Measurements from ENCODE around the gene GPR87.

Gene GPR87, protein sequence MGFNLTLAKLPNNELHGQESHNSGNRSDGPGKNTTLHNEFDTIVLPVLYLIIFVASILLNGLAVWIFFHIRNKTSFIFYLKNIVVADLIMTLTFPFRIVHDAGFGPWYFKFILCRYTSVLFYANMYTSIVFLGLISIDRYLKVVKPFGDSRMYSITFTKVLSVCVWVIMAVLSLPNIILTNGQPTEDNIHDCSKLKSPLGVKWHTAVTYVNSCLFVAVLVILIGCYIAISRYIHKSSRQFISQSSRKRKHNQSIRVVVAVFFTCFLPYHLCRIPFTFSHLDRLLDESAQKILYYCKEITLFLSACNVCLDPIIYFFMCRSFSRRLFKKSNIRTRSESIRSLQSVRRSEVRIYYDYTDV

DNA sequence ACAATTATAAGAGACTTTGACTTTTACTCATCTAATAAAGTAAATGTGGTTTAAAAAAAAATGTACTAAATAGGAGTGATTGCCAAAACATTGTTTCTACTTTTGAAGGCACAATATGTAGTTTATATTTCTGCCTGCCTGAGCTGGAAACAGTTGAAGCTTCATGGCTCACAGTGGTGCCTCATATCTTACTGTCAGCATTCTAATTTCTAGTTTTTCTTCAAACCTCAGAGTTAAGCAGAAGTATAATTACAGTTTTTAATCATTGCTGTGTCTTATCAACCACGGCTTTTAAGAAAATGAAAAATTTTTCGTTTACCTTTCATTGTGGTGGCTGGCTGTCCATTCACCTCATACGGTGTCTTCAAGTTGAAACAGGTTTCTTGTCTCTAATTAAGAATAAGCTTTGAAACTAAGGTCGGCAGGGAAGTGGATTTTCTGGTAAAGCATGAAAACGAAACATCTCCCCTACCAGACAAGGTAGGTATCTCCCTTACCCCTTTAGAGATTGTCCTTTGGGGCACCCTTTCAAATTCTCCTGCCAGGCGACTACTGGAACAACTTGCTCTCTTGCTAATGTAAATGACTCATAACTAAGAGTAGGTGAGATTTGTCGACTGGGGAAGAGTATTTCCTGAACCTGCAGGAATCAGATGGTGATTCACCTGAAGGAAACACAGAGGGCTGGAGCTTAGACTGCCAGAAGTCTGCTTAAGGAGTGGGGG lies at the start of gene GPR87:
GPR87 (minus strand) TSS at position 554 of the 725 bp plus-strand sequence. CDS start 16,720 bp downstream, outside the sequence.
- DNase-seq = no peak

DNA sequence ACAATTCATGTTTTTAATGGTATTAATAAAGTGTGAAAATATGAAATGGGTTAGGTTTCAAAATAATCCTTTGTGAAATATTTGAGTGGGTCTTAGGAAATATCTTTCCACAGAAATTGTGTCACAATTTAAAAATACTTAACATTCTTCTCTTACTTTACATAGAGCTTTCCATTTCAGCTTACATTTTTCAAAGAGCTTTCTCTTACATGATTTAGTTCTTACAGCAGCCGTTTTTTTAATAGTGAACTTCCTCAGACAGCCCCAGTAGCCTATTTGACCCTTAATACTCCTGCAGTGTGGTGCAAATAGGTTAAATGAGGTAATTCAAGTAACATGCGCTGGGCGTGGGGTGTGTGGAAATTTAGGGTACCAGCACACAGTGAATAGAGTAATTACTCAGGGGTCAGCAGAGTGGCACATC lies 46.1 kb upstream of the GPR87 start:
- no peak for DNase-seq

DNA sequence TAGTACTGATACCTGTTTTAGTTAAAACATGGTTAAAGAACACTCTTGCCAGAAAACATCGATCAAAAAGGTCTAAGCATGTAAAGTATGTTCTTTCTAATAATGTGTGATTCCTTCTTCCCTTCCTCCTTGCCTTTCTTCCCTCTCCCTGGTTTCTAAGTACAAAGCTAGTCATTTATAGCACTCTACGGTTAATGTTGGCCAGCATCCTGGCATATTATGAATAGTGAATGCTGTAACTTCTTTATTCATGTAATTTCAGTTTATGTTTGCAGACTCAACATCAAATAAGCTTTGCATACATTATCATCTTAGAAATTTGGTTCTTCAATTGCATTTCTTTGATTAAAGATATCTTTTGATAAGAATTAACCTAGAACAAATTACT lies 40.8 kb upstream of the GPR87 start:
- DNase-seq = no peak

DNA sequence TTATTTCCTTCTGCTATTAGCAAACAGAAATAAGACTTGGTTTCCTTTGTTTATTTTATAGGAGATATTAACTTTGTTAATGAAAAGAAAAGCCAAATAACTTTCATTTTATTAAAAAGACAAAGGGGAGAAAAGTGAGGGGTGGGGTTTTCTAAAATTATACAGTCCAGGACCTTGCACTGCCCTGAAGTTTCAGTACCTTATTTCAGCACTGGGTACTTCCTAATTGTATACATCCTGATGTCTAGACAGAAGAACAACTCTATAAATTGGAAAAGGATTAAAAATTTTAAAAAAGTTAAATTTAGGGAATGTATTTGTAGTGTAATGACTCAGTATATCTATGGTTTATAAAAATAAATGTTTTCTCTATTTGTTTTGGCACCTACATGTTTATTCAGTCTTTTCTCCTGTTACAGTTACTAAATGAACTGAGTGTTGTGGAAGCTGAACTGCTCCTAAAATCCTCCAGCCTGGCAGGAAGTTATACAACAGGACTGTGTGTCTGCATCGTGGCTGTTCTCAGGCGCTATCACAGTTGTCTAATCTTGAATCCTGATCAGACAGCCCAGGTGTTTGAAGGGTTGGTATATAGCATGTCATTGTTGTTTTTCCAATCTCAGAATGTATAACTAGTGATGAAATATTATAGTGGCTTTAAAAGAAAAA lies 40.3 kb upstream of the GPR87 start:
- no peak for DNase-seq

DNA sequence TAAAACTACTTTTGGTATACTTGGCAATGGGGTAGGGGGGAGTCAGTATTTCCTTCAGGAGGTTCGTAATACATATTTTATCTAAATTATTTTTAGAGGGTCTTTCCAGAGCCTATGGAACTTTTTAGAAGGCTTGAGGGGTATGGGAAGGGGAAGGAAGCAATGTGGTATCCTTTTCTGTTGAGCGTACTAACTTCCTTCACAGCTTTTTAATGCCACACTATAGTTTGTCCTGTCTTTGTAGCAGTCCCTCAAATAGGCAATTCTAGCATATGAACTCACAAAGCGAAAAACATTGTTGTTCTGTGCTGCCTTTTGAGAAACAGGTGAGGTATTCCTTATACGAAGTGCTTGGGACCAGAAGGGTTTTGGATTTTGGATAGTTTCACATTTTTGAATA lies 35.0 kb upstream of the GPR87 start:
- DNase-seq = no peak

DNA sequence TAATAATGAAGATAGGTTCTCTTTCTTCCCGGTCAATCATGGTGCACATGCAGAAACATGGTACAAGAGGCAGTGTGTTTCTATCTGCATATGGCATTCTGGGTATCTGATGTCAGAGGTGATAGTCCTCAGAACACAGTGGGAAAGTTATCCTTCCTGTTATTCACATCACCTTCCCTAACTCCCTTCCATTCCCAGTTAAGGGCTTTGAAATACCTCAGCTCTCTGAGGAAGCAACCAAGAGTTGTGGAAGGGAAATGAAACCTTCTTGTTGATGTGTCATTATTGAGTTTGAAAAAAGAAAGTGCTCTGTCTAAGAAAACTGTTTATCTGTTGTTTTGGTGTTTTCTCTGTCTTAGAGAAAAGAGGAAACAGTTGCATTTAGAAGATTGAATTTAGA lies 34.6 kb upstream of the GPR87 start:
- DNase-seq = no peak

DNA sequence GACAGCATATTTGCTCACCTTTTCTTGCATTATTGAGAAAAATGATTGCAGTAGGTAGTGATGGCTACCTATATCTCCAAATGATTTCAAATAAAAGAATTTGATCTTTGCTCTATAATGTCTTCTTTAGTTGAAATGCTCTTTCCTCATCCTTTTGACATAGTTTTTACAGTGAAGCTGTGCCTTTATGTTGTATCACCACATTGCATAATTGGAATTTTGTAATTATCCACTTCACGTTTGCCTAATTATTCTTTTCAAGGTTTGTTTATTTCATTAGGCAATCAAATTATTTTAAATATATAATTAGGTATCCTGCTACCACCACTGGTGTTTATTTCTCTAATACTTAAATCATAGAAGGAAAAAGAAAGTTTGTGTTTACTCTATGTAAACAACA lies 34.0 kb upstream of the GPR87 start:
- DNase-seq = no peak

DNA sequence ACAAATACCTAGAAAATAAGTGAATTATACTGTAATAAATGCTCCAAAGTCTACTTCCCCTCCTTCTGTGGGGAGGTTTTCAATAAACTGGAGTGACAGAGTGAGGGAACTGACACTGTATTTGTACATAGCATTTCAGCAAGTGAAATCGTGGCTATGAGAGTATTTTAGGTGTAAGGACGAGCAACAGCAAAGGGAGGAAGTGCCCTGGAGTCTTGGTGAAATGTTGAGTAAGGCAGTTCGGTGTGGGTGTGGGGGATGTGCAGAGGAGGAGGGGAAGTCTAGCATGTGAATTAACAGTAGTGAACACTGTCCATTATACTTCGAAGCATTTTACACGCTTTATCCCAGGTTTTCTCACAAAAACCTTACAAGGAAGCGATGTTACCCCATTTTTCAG lies 30.8 kb upstream of the GPR87 start:
- no peak for DNase-seq

DNA sequence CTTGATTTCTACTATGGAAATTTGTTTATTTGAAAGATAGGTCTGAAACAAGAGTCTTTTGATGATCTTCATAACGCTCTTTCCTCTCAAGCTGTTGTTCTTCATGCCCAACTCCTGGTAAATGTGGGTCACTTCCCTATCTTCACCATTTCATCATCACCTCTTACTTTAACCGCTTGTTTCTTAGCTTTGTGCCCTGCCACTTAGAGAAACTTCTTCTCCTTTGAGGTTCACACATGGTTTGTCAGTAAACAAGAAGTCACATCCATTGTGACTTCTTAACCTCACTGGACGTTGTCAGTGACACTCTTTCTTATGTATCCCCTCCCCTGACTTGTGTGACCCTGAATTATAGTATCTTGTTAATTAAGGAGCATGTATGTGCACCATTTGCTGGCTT lies 29.7 kb upstream of the GPR87 start:
- no peak for DNase-seq

DNA sequence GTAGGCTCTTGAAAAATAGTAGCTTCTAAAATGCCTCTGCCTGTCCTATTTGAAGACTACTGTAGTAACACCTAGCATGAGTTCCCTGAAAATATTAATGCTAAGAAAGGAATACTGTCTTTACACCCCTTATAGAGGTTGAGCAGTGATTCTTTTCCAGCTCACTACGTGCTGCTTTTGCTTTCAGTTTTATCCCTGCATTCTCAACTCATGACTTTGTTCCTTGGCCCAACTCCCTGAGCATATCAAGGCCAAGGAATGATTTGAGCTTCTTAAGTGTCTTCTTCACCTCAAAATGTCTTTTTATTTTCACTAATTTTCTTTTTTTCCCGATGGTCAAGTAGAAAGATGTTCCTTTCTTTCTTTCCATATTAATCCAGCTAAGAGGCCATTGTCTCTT lies 29.2 kb upstream of the GPR87 start:
- no peak for DNase-seq

DNA sequence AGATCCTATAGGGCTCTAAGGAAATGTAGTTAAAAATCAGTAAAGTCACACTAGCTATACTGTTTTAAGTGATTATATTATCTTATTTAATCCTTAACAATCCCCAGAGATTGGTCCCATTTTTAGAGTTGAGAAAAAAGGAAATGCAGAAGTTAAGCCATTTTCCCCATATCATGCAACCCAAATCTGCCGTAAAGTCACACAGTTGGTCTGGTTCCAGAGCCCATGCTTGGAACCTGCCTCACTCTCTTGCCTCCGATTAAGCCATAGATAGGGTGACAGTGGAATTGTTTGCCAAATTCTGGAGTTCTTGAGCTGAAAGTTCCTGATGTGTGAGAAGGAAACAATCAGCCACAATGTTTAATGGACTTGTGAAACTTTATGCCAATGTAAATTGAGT lies 15.1 kb upstream of the GPR87 start:
- no peak for DNase-seq

DNA sequence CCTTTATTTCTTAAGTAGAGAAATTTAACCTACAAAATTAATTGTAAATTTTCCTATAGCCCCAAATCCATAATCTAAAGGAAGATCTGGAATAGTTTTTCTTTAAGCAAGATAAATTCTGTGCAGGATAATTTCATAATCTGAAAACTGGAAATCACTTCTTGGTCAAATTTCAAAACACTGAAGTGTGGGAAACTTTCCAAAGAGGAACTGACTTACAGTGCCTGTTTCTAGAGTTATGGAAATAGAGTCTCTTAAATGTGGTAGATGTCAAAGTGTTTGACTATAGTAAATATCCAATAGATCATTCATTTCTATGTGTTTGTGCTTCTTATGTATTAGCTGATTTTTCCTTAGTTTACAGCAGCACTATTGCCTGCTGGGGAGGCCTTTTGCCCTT lies 14.3 kb upstream of the GPR87 start:
- DNase-seq = no peak

DNA sequence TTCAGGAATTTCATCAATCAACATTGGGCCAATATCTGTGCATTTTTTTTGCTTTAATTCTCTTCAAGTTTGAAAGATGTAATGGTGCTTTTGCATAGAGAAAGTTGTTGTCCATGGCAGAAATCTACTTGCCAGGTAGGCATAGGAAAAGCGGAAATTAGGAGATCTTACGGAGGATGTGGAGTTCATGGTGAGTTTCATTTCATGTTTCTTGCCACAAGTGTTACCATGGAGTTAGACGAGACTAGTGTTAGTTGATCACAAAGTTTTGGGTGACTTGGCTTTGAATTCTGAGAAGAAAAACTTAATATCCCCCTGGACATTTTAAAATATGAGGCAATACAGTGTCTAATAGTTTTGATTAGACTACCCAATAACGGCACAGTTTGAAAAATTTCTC lies 13.8 kb upstream of the GPR87 start:
- DNase-seq = no peak

DNA sequence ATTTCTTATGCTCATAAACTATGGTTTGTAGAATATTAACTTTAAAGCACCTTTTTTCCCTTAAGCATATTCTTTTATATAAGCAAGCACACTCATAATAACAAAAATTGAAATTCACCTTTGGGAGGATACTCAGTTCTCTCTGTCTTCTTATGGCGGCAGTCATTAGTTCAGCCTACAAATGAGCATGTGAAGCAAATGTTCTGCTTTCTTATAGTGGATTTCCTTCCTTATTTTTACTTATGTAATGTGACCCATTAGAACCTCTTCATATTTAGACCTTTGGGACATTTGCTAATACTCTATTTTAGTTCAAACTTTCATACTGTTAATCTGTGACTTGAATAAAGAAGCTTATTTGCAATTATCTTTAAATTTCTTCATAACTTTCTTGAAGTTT lies 12.7 kb upstream of the GPR87 start, which contains the start of gene P2RY13:
P2RY13 (minus strand) TSS at position 187 of the 400 bp plus-strand sequence; CDS start at position 166, 21 bp downstream.
- no peak for DNase-seq

DNA sequence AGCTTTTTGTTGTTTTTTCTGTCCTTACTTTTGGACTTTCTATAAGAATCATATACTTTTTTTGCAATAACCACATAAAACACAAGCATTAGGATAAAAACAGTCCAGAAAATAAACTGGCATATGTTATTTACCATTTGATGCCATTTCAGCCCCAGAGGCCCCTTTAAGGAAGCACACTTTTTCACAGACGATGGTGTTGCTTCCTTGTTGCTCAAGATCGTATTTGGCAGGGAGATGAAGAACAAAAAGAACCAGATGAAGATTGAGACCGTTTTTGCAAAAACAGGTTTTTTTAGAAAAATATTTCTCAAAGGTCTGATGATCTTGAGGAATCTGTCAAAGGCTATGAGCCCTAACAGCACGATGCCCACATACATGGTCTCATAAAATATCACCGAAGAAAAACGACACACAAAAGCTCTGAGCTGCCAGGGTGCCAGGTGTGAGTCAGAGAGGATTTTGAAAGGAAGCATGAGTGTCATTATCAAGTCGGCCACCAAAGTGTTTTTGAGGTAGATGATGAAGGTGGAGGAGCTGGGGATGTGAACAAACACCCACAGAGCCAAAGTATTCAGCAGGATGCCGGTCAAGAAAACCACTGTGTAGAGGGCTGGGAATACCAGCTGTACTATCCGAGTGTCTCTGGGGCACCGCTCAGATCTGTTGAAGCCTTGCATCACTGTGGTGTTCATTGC lies 11.8 kb upstream of the GPR87 start:
- DNase-seq = no peak

DNA sequence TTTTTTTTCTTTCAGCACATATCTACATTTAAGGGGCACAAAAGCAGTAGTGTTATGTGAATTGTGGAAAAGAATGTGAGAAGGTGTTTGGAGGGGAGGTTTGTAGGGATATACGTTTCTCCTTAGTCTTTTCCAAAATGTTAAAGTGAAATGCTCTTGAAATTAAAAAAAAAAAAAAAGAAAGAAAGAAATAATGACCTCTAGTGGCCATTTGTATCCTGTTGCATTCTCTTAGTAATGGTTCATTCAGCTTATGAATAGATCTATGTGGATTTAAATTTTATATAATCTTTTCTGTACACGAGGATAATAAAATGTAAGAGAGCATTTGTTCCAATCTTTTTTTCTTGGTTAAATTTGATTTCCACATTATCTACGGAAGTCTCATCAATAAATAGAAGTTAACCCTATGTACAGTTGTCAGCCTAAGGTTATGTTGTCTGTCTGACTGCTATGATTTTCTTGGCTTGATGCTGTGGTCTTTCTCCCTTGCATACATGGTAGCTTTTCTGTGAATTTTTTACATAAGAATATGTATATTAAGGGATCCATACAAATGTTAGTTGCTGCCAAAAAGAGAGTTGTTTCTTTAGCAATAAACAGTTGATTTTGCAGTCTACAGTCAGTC lies 11.1 kb upstream of the GPR87 start:
- no peak for DNase-seq

DNA sequence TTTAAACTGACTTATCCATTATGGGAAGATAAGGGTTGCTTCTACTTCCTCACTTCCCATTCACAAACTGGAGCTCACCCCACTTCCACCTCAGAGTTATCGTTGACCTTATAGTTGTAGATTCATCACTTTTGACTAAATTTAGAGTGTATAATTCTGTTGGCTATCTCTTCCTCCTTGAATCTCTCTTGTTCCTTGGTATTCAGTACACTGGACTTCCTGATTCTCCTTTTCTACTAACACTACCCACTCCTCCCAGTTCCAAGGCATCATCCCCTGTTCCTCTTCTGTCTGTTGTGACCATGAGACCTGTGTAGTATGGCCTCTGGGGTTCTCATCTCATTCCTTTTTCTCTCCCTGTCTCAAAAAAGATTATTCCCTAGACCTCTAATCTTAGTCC lies 5.9 kb upstream of the GPR87 start:
- no peak for DNase-seq

DNA sequence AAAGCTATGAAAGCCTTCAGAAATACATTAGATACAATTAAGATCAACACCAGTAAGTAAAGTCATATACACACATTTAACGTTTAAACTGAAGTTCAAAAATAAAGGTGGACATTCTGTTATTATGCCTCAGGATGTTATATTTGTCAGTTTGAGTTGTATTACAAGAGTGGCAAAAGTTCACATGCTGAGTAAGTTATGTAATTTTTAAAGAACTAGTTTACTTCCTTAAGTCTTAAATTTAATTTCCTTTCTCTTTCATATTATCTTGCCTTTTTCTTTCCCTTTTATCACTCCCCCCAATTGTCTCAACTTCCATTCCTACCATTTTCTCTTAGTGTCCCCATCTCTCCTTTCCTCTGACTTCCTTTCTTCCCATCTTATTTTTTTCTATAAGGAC lies 4.9 kb upstream of the GPR87 start:
- DNase-seq = no peak

DNA sequence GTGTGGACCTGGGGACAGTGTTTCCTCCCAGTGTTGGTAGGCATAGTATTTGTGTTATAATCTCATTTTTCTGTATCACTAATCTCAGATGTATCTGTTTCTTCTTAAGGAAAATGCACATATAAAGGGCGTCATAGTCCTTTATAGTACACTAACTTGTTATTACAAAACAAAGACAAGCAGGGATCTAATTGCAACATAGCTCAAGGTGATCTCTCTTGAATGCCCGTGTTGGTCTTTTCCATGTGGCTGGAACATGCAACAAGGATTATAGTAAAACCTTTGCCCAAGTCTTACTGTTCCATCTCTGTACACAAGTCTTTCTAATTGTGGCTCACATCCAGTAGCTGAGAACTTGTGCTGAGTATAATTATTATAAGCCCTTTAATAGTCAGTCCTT lies 3.5 kb upstream of the GPR87 start:
- no peak for DNase-seq

DNA sequence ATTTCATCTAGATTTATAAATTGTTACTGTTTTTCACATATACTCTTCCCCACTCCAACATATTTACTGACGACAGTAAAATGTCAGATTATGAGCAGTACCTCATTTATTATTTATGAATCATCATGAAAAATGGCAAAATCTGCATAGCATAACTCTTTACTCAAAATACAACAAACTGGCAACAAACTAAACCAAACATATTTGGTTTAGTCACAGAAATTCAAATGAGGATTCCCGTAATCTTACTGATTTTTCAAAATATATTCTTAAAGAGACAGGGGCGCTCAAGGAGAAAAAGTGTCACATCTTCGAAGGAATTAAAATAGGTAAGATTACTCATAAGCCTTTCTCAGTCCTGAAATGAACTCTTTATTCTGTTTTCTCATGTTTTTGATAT lies 3.0 kb upstream of the GPR87 start:
- no peak for DNase-seq

DNA sequence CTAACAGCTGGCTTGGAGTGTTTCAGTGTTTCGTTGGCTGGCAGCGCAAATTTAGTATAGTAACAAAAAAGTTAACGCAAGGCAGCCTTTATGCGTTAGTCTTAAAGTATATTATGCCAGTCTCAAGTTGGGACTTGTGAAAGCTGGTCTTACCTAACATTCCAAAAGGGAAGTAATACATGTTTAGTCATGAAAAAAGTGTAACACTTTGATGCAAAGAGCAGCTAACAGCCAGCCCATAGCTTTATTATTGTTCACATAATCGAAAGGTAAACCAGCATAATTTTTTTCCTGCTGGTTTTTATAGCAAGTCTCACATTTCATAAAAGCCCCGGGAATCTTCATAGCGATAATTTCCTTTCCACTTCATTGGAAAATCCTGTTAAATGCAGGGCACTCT lies 2.4 kb upstream of the GPR87 start:
- no peak for DNase-seq

DNA sequence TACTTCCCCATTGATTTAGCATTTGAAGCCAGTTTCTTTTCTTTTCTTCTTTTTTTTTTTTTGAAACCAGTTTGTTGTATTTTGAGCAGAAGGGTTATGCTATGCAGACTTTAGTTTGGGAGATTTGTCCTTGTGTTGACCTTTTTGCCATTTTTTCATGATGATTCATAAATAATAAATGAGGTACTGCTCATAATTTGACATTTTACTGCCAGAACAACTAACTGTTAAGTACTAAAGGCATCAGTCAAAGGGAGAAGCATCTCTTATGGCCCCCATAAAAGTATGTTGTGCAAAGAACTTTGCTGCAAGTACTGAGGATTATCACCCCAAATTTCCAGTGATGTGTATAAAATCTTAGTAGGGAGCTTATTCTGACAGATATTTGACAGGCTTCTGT lies 1.7 kb upstream of the GPR87 start:
- DNase-seq = no peak

DNA sequence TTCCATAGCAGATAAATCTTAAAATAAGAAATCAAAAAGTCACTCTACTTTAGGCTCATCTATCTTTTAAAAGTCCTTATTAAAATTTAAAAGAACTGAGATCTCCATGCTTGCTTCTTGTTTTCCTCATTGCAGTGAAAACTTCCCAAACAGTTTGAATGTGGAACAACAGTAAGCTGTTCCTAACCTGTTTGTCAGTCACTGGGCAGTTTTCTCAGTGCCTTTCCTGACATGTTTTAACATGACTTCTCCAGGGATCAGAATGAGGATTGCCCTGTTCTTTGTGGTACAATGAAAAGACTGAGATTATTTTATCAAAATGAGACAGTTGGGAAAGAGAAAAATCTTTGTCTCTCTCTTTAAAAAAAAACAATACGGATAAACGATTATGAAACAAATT lies 774 bp downstream of the GPR87 start:
- DNase-seq = no peak
